H9 (cell line): ENCODE results near the gene KNSTRN. TPM values are rescaled to one million over a fixed set of nuclear protein-coding genes. Genes with fewer than 3 reads are reported as not detected.

ENCODE experiments used
- DNase-seq: peaks from one replicate; pipeline ENCODE4 v3.0.0-alpha.2; 2017
- H2AFZ ChIP-seq: one replicate; pipeline ENCODE4 v1.6.1; 2013; ENCODE audit warnings: mild to moderate bottlenecking, low read length, control low read depth, moderate library complexity
- H2AK5ac ChIP-seq: 2 replicates; pipeline ENCODE4 v1.6.1; 2013; ENCODE audit warnings: low read length, control low read depth, mixed read lengths; ENCODE audit not compliant: insufficient read length
- H2BK120ac ChIP-seq: one replicate; pipeline ENCODE4 v1.6.1; 2013; ENCODE audit warnings: low read depth, mild to moderate bottlenecking, low read length, control low read depth, inconsistent platforms; ENCODE audit not compliant: poor library complexity, severe bottlenecking
- H2BK12ac ChIP-seq: 2 replicates; pipeline ENCODE4 v1.6.1; 2013; ENCODE audit warnings: low read length, control low read depth, mixed read lengths, low read depth; ENCODE audit not compliant: insufficient read length
- H2BK15ac ChIP-seq: 2 replicates; pipeline ENCODE4 v1.6.1; 2013; ENCODE audit warnings: low read depth, low read length, control low read depth
- H2BK20ac ChIP-seq: one replicate; pipeline ENCODE4 v1.6.1; 2013; ENCODE audit warnings: low read depth, mild to moderate bottlenecking, low read length, control low read depth, inconsistent platforms; ENCODE audit not compliant: poor library complexity, severe bottlenecking
- H2BK5ac ChIP-seq: 2 replicates; pipeline ENCODE4 v1.6.1; 2013; ENCODE audit warnings: low read length, control low read depth, mixed read lengths; ENCODE audit not compliant: insufficient read length
- H3K14ac ChIP-seq: 2 replicates; pipeline ENCODE4 v1.6.1; 2013; ENCODE audit warnings: low read length, control low read depth; ENCODE audit not compliant: insufficient read depth
- H3K18ac ChIP-seq: 2 replicates; pipeline ENCODE4 v1.6.1; 2013; ENCODE audit warnings: low read depth, mild to moderate bottlenecking, mixed read lengths, low read length, control low read depth; ENCODE audit not compliant: insufficient read length
- H3K23ac ChIP-seq: 2 replicates; pipeline ENCODE4 v1.6.1; 2013; ENCODE audit warnings: low read length, control low read depth, mixed read lengths, low read depth; ENCODE audit not compliant: insufficient read length
- H3K23me2 ChIP-seq: 2 replicates; pipeline ENCODE4 v1.6.1; 2013; ENCODE audit warnings: low read depth, mild to moderate bottlenecking, mixed read lengths, low read length, control low read depth; ENCODE audit not compliant: insufficient read length, poor library complexity, severe bottlenecking
- H3K27ac ChIP-seq: 2 replicates; pipeline ENCODE4 v1.5.1; 2013; ENCODE audit warnings: low read length, control low read depth, mixed read lengths, low read depth; ENCODE audit not compliant: insufficient read length
- H3K27me3 ChIP-seq: 2 replicates; pipeline ENCODE4 v1.6.1; 2013; ENCODE audit warnings: low read length, control low read depth, inconsistent platforms; ENCODE audit not compliant: insufficient read depth
- H3K4ac ChIP-seq: 2 replicates; pipeline ENCODE4 v1.6.1; 2013; ENCODE audit warnings: low read depth, mild to moderate bottlenecking, control low read depth, inconsistent platforms, low read length, moderate library complexity
- H3K4me1 ChIP-seq: 2 replicates; pipeline ENCODE4 v1.6.1; 2013; ENCODE audit warnings: low read length, control low read depth, inconsistent platforms; ENCODE audit not compliant: insufficient read depth
- H3K4me2 ChIP-seq: 2 replicates; pipeline ENCODE4 v1.6.1; 2013; ENCODE audit warnings: low read length, control low read depth, mixed read lengths; ENCODE audit not compliant: insufficient read length, insufficient read depth
- H3K56ac ChIP-seq: 2 replicates; pipeline ENCODE4 v1.6.1; 2013; ENCODE audit warnings: low read depth, mild to moderate bottlenecking, mixed read lengths, low read length, control low read depth; ENCODE audit not compliant: insufficient read length
- H3K79me1 ChIP-seq: 2 replicates; pipeline ENCODE4 v1.6.1; 2013; ENCODE audit warnings: low read depth, mild to moderate bottlenecking, moderate library complexity, low read length, control low read depth, inconsistent platforms; ENCODE audit not compliant: insufficient read depth, poor library complexity, severe bottlenecking
- H3K79me2 ChIP-seq: 2 replicates; pipeline ENCODE4 v1.6.1; 2013; ENCODE audit warnings: low read length, control low read depth, inconsistent platforms; ENCODE audit not compliant: insufficient read depth
- H3K9ac ChIP-seq: 2 replicates; pipeline ENCODE4 v1.6.1; 2013; ENCODE audit warnings: low read length, control low read depth, mixed read lengths; ENCODE audit not compliant: insufficient read length; ENCODE audit errors: extremely low read depth
- H3K9me3 ChIP-seq: one replicate; pipeline ENCODE4 v1.6.1; 2013; ENCODE audit warnings: low read depth, low read length, inconsistent platforms; ENCODE audit not compliant: control insufficient read depth
- H3T11ph ChIP-seq: one replicate; pipeline ENCODE4 v1.6.1; 2013; ENCODE audit warnings: mild to moderate bottlenecking, low read length, control low read depth, inconsistent platforms
- H4K20me1 ChIP-seq: one replicate; pipeline ENCODE4 v1.6.1; 2013; ENCODE audit not compliant: control insufficient read depth, insufficient read length, insufficient read depth
- H4K5ac ChIP-seq: 2 replicates; pipeline ENCODE4 v1.6.1; 2013; ENCODE audit warnings: low read depth, mild to moderate bottlenecking, mixed read lengths, low read length, control low read depth; ENCODE audit not compliant: insufficient read length
- H4K8ac ChIP-seq: replicated peaks from 2 replicates; pipeline ENCODE4 v1.6.1; 2013; ENCODE audit warnings: low read length, control low read depth, mixed read lengths, low read depth; ENCODE audit not compliant: insufficient read length
- H4K91ac ChIP-seq: 2 replicates; pipeline ENCODE4 v1.6.1; 2013; ENCODE audit warnings: low read depth, mild to moderate bottlenecking, moderate library complexity, mixed read lengths, low read length, control low read depth; ENCODE audit not compliant: insufficient read length
- H3K27ac Mint-ChIP-seq, 3 experiments: 2 replicates in 2 of 3; 3 replicates in 1 of 3; pipeline ENCODE4 v1.8.0; 2020 to 2021; ENCODE audit warnings: mixed read lengths in 3 of 3, mild to moderate bottlenecking in 1 of 3, moderate library complexity in 1 of 3
- H3K27me3 Mint-ChIP-seq: 2 replicates; pipeline ENCODE4 v1.8.0; 2021; ENCODE audit warnings: low read depth, mild to moderate bottlenecking, moderate library complexity, mixed read lengths
- H3K36me3 Mint-ChIP-seq, 3 experiments: 2 replicates in 2 of 3; 3 replicates in 1 of 3; pipeline ENCODE4 v1.8.0; 2020 to 2021; ENCODE audit warnings: low read depth in 3 of 3, mixed read lengths in 3 of 3; ENCODE audit not compliant: insufficient read depth in 1 of 3
- H3K4me1 Mint-ChIP-seq, 2 experiments: 2 replicates each; pipeline ENCODE4 v1.8.0; 2020; ENCODE audit warnings: mixed read lengths in 2 of 2
- H3K4me3 Mint-ChIP-seq, 2 experiments: 2 replicates in 1 of 2; 3 replicates in 1 of 2; pipeline ENCODE4 v1.8.0; 2020 to 2021; ENCODE audit warnings: mild to moderate bottlenecking in 2 of 2, mixed read lengths in 2 of 2, moderate library complexity in 1 of 2
- H3K9me3 Mint-ChIP-seq, 2 experiments: 2 replicates in 1 of 2; 3 replicates in 1 of 2; pipeline ENCODE4 v1.8.0; 2020; ENCODE audit warnings: mild to moderate bottlenecking in 2 of 2, mixed read lengths in 2 of 2, moderate library complexity in 1 of 2
- WGBS: extraction: QIAGEN DNeasy Blood & Tissue Kit; methylation state at CpG from one replicate; pipeline ENCODE4 v1.1.7; 2013; ENCODE audit warnings: missing lambda C conversion rate, low lambda C conversion rate, mixed read lengths; ENCODE audit not compliant: insufficient read length; ENCODE audit errors: extremely low coverage; 5-methylcytosine and 5-hydroxymethylcytosine counted together
- total RNA-seq: library from RNA; stranded (reverse); gene quantifications from 2 replicates; pipeline ENCODE4 v1.2.1, GENCODE V29; 2021
- TF ChIP-seq, protein P1 (sequence below): fragments of 200-600 bp; sonication (generic); conservative IDR thresholded peaks from 3 replicates; pipeline ENCODE4 v1.8.0; 2021; ENCODE audit warnings: antibody characterized with exemption, mild to moderate bottlenecking

Gene KNSTRN
- total RNA-seq, 1 experiment from 2014 or later = 53.9 TPM

DNA sequence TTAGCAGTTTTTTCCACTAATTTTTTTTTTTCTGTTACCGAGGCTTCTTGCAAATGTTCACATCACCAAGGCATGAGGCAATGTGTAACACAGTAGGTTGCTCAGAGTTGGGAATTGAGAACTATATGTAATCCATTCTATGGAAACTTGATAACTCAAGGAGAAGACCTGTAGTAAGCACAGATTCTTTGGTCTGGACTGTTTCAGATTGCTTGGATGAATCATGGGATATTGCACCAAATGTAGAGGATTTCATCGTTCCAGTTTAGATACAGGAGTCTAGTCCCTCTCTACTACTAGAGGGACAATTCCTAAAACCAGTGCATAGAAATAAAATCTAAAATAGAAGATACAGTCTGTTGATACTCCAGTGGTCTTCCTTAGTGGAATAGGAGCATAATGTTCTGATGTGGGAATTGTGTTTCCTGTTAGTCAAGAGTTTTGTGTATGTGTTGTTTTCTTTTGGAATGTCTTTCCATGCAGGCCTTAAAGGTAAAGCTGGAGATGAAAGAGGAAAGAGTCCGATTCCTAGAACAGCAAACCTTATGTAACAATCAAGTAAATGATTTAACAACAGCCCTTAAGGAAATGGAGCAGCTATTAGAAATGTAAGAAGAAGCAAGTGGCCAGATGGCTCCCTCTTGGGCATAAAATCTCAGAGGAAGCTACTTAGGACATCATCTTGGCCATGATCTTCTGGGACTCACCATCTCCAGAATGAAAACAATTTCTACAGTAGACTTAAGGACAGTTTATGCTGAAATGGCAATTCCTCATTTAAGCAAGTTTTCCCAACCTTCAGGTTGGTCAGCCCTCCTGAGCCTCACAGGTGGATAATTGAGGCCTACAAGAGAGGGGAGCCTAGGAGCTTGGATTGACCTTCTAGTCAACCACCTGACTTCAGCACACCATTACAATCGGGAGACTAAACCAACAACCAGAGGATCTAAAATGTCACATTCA, 10.7 kb downstream of the KNSTRN start:
- H2AK5ac ChIP-seq = no peak overlapping the region
- H2BK120ac ChIP-seq = no peak overlapping the region
- H2BK20ac ChIP-seq = no peak overlapping the region
- H3K4me1 ChIP-seq = no peaks in the 10 kb centered on the region
- no peak overlapping the region for H2BK15ac ChIP-seq
- no peak overlapping the region for H3K4ac ChIP-seq
- H2BK5ac ChIP-seq = no peak overlapping the region
- Mint-ChIP-seq H3K9me3 (no peaks in the 10 kb centered on the region), H3K4me1 (no peaks in the 10 kb centered on the region), H3K27ac (peak overlapping the region in 1 of 3 experiments; percentile 22; a peak in 1 of 7 replicates), H3K36me3 (peaks cover 42 to 65% (median 55%) of the 10 kb centered on the region in 3 experiments), H3K27me3 (no peaks in the 10 kb centered on the region), H3K4me3 (no peak overlapping the region)
- H4K8ac ChIP-seq = no peak overlapping the region
- H3T11ph ChIP-seq = no peak overlapping the region
- no peaks in the 10 kb centered on the region for H3K79me1 ChIP-seq
- H3K14ac ChIP-seq = no peak overlapping the region
- H4K20me1 ChIP-seq = no peaks in the 10 kb centered on the region
- no peak overlapping the region for H4K5ac ChIP-seq
- no peak overlapping the region for H2AFZ ChIP-seq
- no peak overlapping the region for H3K18ac ChIP-seq
- TF ChIP-seq, protein P1, sequence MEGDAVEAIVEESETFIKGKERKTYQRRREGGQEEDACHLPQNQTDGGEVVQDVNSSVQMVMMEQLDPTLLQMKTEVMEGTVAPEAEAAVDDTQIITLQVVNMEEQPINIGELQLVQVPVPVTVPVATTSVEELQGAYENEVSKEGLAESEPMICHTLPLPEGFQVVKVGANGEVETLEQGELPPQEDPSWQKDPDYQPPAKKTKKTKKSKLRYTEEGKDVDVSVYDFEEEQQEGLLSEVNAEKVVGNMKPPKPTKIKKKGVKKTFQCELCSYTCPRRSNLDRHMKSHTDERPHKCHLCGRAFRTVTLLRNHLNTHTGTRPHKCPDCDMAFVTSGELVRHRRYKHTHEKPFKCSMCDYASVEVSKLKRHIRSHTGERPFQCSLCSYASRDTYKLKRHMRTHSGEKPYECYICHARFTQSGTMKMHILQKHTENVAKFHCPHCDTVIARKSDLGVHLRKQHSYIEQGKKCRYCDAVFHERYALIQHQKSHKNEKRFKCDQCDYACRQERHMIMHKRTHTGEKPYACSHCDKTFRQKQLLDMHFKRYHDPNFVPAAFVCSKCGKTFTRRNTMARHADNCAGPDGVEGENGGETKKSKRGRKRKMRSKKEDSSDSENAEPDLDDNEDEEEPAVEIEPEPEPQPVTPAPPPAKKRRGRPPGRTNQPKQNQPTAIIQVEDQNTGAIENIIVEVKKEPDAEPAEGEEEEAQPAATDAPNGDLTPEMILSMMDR = no peak
- H3K9me3 ChIP-seq = no peaks in the 10 kb centered on the region
- no peak overlapping the region for H3K23ac ChIP-seq
- no peak overlapping the region for H3K27ac ChIP-seq
- no peak overlapping the region for H3K56ac ChIP-seq
- H3K9ac ChIP-seq = no peak overlapping the region
- no peak for DNase-seq
- H4K91ac ChIP-seq = no peak overlapping the region
- no peaks in the 10 kb centered on the region for H3K23me2 ChIP-seq
- no CpG with 5 or more reads among the region's 4 CpGs for WGBS
- no peak overlapping the region for H2BK12ac ChIP-seq
- no peak overlapping the region for H3K4me2 ChIP-seq
- no peaks in the 10 kb centered on the region for H3K27me3 ChIP-seq
- no peaks in the 10 kb centered on the region for H3K79me2 ChIP-seq
